Smooth muscle cell (in vitro differentiated cells): Measurements from ENCODE around the gene GSKIP. TPM values are rescaled to one million over a fixed set of nuclear protein-coding genes. Genes with fewer than 3 reads are reported as not detected.

ENCODE experiments used
- DNase-seq: peaks from one replicate; lab custom pipeline; 2025; ENCODE audit not compliant: unreplicated experiment; lab: John Stamatoyannopoulos, UW
- H2AFZ ChIP-seq: fragments of 200-600 bp; sonication (generic); 2 replicates; pipeline ENCODE4 v1.6.0; 2016; ENCODE audit warnings: antibody characterized with exemption, low read depth, mild to moderate bottlenecking
- H3F3A ChIP-seq: fragments of 200-600 bp; sonication (generic); 2 replicates; pipeline ENCODE4 v1.6.0; 2017; ENCODE audit warnings: antibody characterized with exemption, low read depth
- H3K27ac ChIP-seq: fragments of 200-600 bp; sonication (generic); 2 replicates; pipeline ENCODE4 v1.5.1; 2016; ENCODE audit warnings: low read depth, mild to moderate bottlenecking
- H3K27me3 ChIP-seq: fragments of 200-600 bp; sonication (generic); 2 replicates; pipeline ENCODE4 v1.6.1; 2016; ENCODE audit warnings: low read depth, mild to moderate bottlenecking
- H3K36me3 ChIP-seq: fragments of 200-600 bp; sonication (generic); 2 replicates; pipeline ENCODE4 v1.5.1; 2016; ENCODE audit warnings: low read depth
- H3K4me1 ChIP-seq: fragments of 200-600 bp; sonication (generic); 2 replicates; pipeline ENCODE4 v1.5.1; 2016; ENCODE audit warnings: low read depth
- H3K4me2 ChIP-seq: fragments of 200-600 bp; sonication (generic); 2 replicates; pipeline ENCODE4 v1.6.0; 2016; ENCODE audit warnings: mild to moderate bottlenecking
- H3K4me3 ChIP-seq: fragments of 200-600 bp; sonication (generic); 2 replicates; pipeline ENCODE4 v1.5.1; 2016; ENCODE audit warnings: mild to moderate bottlenecking
- H3K79me2 ChIP-seq: fragments of 200-600 bp; sonication (generic); 2 replicates; pipeline ENCODE4 v1.6.0; 2016; ENCODE audit warnings: low read depth, mild to moderate bottlenecking
- H3K9ac ChIP-seq: fragments of 200-600 bp; sonication (generic); 2 replicates; pipeline ENCODE4 v1.6.0; 2016; ENCODE audit warnings: low read depth
- H3K9me3 ChIP-seq: fragments of 200-600 bp; sonication (generic); replicated peaks from 2 replicates; pipeline ENCODE4 v1.5.1; 2016; ENCODE audit warnings: low read depth
- H4K20me1 ChIP-seq: fragments of 200-600 bp; sonication (generic); 2 replicates; pipeline ENCODE4 v1.6.0; 2016; ENCODE audit warnings: low read depth
- CTCF ChIP-seq: fragments of 200-600 bp; sonication (generic); IDR thresholded peaks from 2 replicates; pipeline ENCODE4 v1.5.1; 2017; ENCODE audit warnings: borderline replicate concordance, mild to moderate bottlenecking, antibody characterized with exemption; ENCODE audit not compliant: insufficient read depth, poor library complexity, severe bottlenecking
- WGBS: methylation state at CpG from one replicate; pipeline ENCODE4 v1.1.7; 2016; ENCODE audit warnings: low lambda C conversion rate; 5-methylcytosine and 5-hydroxymethylcytosine counted together
- polyA plus RNA-seq: library from polyadenylated mRNA; unstranded; fragments of >200 nt; fragmentation: Nextera tagmentation; extraction: Ambion mirVana; gene quantifications from 2 replicates; pipeline ENCODE4 v1.2.1, GENCODE V29; 2016
- total RNA-seq: library from RNA; depleted of rRNA; stranded (reverse); fragments of >200 nt; gene quantifications from 2 replicates; pipeline ENCODE4 v1.2.3, GENCODE V29; 2014

The GSKIP gene
- total and polyA plus RNA-seq, 2 experiments from 2014 or later, result 21.2 to 35.2 TPM

- H3K4me3 ChIP-seq, result no peak overlapping the region
- DNase-seq, result no peak
- peaks cover 78% of the 10 kb centered on the region for H4K20me1 ChIP-seq
- no peaks in the 10 kb centered on the region for H3F3A ChIP-seq
- no peak overlapping the region for H3K4me2 ChIP-seq
- no peaks in the 10 kb centered on the region for H3K27me3 ChIP-seq
- no peak for TF ChIP-seq CTCF
- no peak overlapping the region for H3K9ac ChIP-seq
- no peak overlapping the region for H3K27ac ChIP-seq
- H3K4me1 ChIP-seq, result no peaks in the 10 kb centered on the region
- WGBS, result 85% methylated on average over 2 of the region's 2 CpGs
- peaks cover 85% of the 10 kb centered on the region for H3K79me2 ChIP-seq
- H2AFZ ChIP-seq, result no peak overlapping the region
- H3K9me3 ChIP-seq, result no peaks in the 10 kb centered on the region
- no peaks in the 10 kb centered on the region for H3K36me3 ChIP-seq
Observed at GRCh38 chr14:96352708-96353107, 10.6 kb upstream of the GSKIP start.

- no peak overlapping the region for H2AFZ ChIP-seq
- H3K4me2 ChIP-seq, result no peak overlapping the region
- no peak overlapping the region for H3K4me3 ChIP-seq
- no peaks in the 10 kb centered on the region for H3F3A ChIP-seq
- H3K27me3 ChIP-seq, result no peaks in the 10 kb centered on the region
- no peaks in the 10 kb centered on the region for H3K4me1 ChIP-seq
- no peak overlapping the region for H3K27ac ChIP-seq
- no peaks in the 10 kb centered on the region for H3K36me3 ChIP-seq
- DNase-seq, result no peak
- peaks cover 85% of the 10 kb centered on the region for H3K79me2 ChIP-seq
- H3K9ac ChIP-seq, result no peak overlapping the region
- no peak for TF ChIP-seq CTCF
- WGBS, result 96% methylated on average over 4 of the region's 4 CpGs
- H3K9me3 ChIP-seq, result no peaks in the 10 kb centered on the region
- peaks cover 77% of the 10 kb centered on the region for H4K20me1 ChIP-seq
Observed at GRCh38 chr14:96354246-96354645, 9.1 kb upstream of the GSKIP start.

GRCh38 chr14:96357216-96357615, 6.1 kb upstream of the GSKIP start:
- Histone ChIP-seq H3K79me2 (peaks cover 88% of the 10 kb centered on the region), H3K4me2 (no peak overlapping the region), H3K27ac (no peak overlapping the region), H3K36me3 (no peaks in the 10 kb centered on the region), H3K9ac (no peak overlapping the region), H2AFZ (no peak overlapping the region), H3K27me3 (no peaks in the 10 kb centered on the region), H3K4me3 (no peak overlapping the region), H3K4me1 (peaks cover 13% of the 10 kb centered on the region), H3F3A (peaks cover 2% of the 10 kb centered on the region), H3K9me3 (no peaks in the 10 kb centered on the region), H4K20me1 (peaks cover 77% of the 10 kb centered on the region)
- no peak for TF ChIP-seq CTCF
- no peak for DNase-seq
- WGBS, result 90% methylated on average over 3 of the region's 3 CpGs

GRCh38 chr14:96359959-96360358, 3.4 kb upstream of the GSKIP start:
- Histone ChIP-seq H3K4me3 (no peak overlapping the region), H3K79me2 (peaks cover 84% of the 10 kb centered on the region), H3F3A (peaks cover 14% of the 10 kb centered on the region), H3K4me2 (no peak overlapping the region), H3K9me3 (no peaks in the 10 kb centered on the region), H3K4me1 (peaks cover 16% of the 10 kb centered on the region), H3K27me3 (no peaks in the 10 kb centered on the region), H2AFZ (no peak overlapping the region), H3K36me3 (no peaks in the 10 kb centered on the region), H3K9ac (no peak overlapping the region), H4K20me1 (peaks cover 76% of the 10 kb centered on the region), H3K27ac (no peak overlapping the region)
- TF ChIP-seq CTCF, result no peak
- DNase-seq, result no peak
